ENCODE data around the gene C4BPA.

The C4BPA gene

DNA sequence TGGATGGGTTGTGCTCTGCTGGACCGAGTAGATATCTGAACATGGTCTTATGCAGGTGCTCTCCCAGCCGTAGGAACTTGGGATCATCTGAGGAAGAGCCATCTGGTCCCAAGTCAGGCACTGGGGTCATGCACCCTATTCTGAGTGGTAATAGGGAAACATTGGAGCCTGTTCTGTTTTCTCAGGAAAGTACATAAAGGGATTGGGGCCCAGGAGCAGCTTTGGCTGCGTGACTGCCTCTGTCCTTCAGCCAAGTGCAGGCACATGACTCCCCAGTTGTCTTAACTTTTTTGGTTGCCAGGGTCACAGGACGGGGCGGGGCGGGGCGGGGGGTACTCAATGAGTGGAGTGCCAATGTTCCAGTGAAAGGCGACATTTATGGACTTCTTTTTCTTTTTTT lies 39.5 kb upstream of the C4BPA start:
- H3K27ac ChIP-seq (ENCODE audit: low read length): no peak overlapping the region

DNA sequence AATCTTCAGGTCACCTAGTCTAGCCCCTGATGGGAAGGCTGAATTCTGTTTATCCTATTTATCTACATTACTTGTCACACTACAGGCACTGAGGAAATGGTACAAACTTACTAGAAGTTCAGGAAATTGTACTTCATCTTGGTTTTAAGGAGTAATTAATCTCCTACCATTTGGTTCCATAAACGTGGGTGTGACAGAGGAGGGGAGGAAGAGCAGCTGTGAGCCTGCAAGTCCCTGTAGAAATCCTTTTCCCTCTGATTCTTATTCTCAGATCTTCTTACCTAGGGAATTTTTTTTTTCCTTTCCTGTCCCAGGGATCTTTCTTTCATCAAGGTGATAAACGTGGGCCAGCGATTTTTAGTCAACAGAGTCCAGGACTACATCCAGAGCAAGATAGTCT lies 36.8 kb upstream of the C4BPA start:
- Histone ChIP-seq H3K27ac (ENCODE audit: low read length) (no peak overlapping the region), H3K36me3 (ENCODE audit: control insufficient read depth in 2 of 2, insufficient read depth in 2 of 2, low read length in 2 of 2) (peaks cover 18 to 43% of the 10 kb centered on the region in 2 donors), H3K4me3 (ENCODE audit: low read length in 2 of 2) (no peak overlapping the region)

More for the DNA sequence above, 39.5 kb upstream of the C4BPA start:
- Histone ChIP-seq H3K4me1 (ENCODE audit: control insufficient read depth, insufficient read depth, low read length) (no peaks in the 10 kb centered on the region), H3K36me3 (ENCODE audit: control insufficient read depth in 2 of 2, insufficient read depth in 2 of 2, low read length in 2 of 2) (peaks cover 21 to 37% of the 10 kb centered on the region in 2 donors), H3K27me3 (ENCODE audit: control insufficient read depth in 1 of 2, insufficient read depth in 2 of 2, low read length in 2 of 2) (no peaks in the 10 kb centered on the region), H3K9me3 (ENCODE audit: control insufficient read depth in 2 of 2, low read length in 2 of 2) (no peaks in the 10 kb centered on the region), H3K4me3 (ENCODE audit: low read length in 2 of 2) (no peak overlapping the region), H3K9ac (ENCODE audit: low read length in 2 of 2) (no peak overlapping the region)

DNA sequence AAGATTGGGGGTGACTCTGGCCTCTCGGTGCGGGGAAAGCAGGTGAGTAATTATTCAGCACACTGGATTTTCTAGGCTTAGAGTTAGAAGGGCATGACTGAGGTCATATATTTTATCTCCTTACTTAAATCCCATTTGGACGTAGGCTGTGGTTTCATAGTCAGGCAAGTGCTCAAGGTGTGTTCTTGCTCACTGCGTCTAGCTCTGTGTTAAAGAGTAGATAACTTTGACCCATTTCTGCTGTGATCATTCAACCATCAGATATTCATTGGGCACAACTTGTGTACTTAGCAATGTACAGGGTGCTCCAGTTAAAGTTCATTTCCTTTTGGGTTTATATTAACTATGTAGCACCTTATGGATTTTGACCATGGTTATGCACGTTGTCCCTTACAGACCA lies 36.4 kb upstream of the C4BPA start:
- no peaks in the 10 kb centered on the region for H3K27me3 ChIP-seq (ENCODE audit: control insufficient read depth in 1 of 2, insufficient read depth in 2 of 2, low read length in 2 of 2)
- no peak overlapping the region for H3K27ac ChIP-seq (ENCODE audit: low read length)
- H3K36me3 ChIP-seq (ENCODE audit: control insufficient read depth in 2 of 2, insufficient read depth in 2 of 2, low read length in 2 of 2): peaks cover 18 to 43% of the 10 kb centered on the region in 2 donors
- H3K4me3 ChIP-seq (ENCODE audit: low read length in 2 of 2): no peak overlapping the region
- H3K4me1 ChIP-seq (ENCODE audit: control insufficient read depth, insufficient read depth, low read length): no peaks in the 10 kb centered on the region
- H3K9me3 ChIP-seq (ENCODE audit: control insufficient read depth in 2 of 2, low read length in 2 of 2): no peaks in the 10 kb centered on the region
- H3K9ac ChIP-seq (ENCODE audit: low read length in 2 of 2): no peak overlapping the region

More for the DNA sequence above, 36.8 kb upstream of the C4BPA start:
- no peaks in the 10 kb centered on the region for H3K9me3 ChIP-seq (ENCODE audit: control insufficient read depth in 2 of 2, low read length in 2 of 2)
- no peak overlapping the region for H3K9ac ChIP-seq (ENCODE audit: low read length in 2 of 2)
- no peaks in the 10 kb centered on the region for H3K4me1 ChIP-seq (ENCODE audit: control insufficient read depth, insufficient read depth, low read length)
- no peaks in the 10 kb centered on the region for H3K27me3 ChIP-seq (ENCODE audit: control insufficient read depth in 1 of 2, insufficient read depth in 2 of 2, low read length in 2 of 2)

DNA sequence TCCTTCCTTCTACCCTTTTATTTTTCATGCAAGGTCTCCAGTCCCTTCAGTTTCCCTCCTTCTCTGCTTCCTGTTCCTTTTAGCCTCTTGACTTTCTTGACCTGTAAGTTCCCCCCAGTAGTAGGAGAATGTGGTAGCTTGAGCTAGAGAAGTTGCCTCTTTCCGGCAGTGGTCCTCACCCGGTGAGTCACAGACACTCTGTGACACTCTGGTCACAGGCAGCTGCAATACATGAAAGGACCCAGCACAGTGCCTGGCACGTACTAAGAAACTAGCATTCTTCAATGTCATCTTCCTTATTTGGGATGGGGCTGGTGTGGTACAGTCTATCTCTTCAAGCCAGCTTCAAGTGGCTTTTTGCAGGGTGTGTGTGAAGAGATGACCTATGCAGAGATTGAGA lies 35.0 kb upstream of the C4BPA start:
- Histone ChIP-seq H3K9ac (ENCODE audit: low read length in 2 of 2) (no peak overlapping the region), H3K27me3 (ENCODE audit: control insufficient read depth in 1 of 2, insufficient read depth in 2 of 2, low read length in 2 of 2) (no peaks in the 10 kb centered on the region), H3K36me3 (ENCODE audit: control insufficient read depth in 2 of 2, insufficient read depth in 2 of 2, low read length in 2 of 2) (peaks cover 5 to 34% of the 10 kb centered on the region in 2 donors), H3K9me3 (ENCODE audit: control insufficient read depth in 2 of 2, low read length in 2 of 2) (no peaks in the 10 kb centered on the region), H3K4me1 (ENCODE audit: control insufficient read depth, insufficient read depth, low read length) (no peaks in the 10 kb centered on the region), H3K27ac (ENCODE audit: low read length) (no peak overlapping the region), H3K4me3 (ENCODE audit: low read length in 2 of 2) (no peak overlapping the region)

DNA sequence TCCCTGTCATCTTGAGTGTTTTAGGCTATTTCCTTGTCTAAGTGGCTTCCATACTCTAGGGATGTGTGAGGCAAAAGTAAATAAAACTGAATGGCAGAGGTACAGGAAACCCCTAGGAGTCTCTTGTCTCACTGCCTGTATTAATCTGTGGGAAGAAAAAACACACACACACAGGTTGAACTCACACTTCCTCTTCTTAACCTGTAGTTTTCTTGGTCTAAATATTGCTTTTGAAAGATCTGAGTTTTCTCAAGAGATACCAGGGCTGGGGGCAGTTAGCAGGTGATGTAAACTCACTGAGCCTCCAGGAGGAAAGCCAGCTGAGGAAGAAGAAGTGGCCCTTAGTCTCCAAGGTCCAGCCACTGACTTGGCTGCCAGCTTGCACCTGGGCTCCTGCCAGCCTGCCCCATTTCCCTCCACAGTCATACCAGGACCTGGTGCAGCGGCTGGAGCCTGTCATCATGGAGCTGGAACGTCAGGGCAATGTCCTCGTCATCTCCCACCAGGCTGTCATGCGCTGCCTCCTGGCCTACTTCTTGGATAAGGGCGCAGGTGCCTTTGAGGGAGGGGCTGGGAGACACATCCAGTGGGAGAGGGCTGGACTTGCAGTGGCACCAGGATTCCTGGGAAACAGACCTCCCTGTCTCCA lies 34.1 kb upstream of the C4BPA start:
- Histone ChIP-seq H3K9ac (ENCODE audit: low read length in 2 of 2) (no peak overlapping the region), H3K4me3 (ENCODE audit: low read length in 2 of 2) (no peak overlapping the region), H3K27me3 (ENCODE audit: control insufficient read depth in 1 of 2, insufficient read depth in 2 of 2, low read length in 2 of 2) (no peaks in the 10 kb centered on the region), H3K36me3 (ENCODE audit: control insufficient read depth in 2 of 2, insufficient read depth in 2 of 2, low read length in 2 of 2) (peaks cover 4 to 34% of the 10 kb centered on the region in 2 donors), H3K27ac (ENCODE audit: low read length) (no peak overlapping the region), H3K4me1 (ENCODE audit: control insufficient read depth, insufficient read depth, low read length) (no peaks in the 10 kb centered on the region), H3K9me3 (ENCODE audit: control insufficient read depth in 2 of 2, low read length in 2 of 2) (no peaks in the 10 kb centered on the region)

DNA sequence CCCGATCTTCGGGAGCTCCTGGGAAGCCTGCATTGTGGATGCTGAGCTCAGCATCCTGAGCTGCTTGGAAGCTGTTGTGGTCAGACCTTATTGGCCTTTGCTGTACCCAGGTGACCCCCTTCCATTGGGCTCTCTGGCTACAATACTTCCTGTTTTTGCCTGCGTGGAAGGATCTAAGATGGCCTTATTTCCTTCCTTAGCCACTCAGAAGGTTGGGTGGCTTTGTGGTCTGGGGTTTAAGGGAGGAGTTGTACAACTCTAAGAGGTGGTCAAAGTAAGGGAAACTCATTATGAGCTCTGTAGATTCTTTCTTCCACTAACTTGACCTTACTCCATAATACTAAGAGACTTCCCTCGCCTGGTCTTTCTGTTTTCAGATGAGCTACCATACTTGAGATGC lies 33.2 kb upstream of the C4BPA start:
- H3K27me3 ChIP-seq (ENCODE audit: control insufficient read depth in 1 of 2, insufficient read depth in 2 of 2, low read length in 2 of 2): no peaks in the 10 kb centered on the region
- no peak overlapping the region for H3K4me3 ChIP-seq (ENCODE audit: low read length in 2 of 2)
- H3K36me3 ChIP-seq (ENCODE audit: control insufficient read depth in 2 of 2, insufficient read depth in 2 of 2, low read length in 2 of 2): peaks cover 4 to 34% of the 10 kb centered on the region in 2 donors
- H3K9me3 ChIP-seq (ENCODE audit: control insufficient read depth in 2 of 2, low read length in 2 of 2): no peaks in the 10 kb centered on the region
- no peak overlapping the region for H3K27ac ChIP-seq (ENCODE audit: low read length)
- H3K4me1 ChIP-seq (ENCODE audit: control insufficient read depth, insufficient read depth, low read length): no peaks in the 10 kb centered on the region
- no peak overlapping the region for H3K9ac ChIP-seq (ENCODE audit: low read length in 2 of 2)

DNA sequence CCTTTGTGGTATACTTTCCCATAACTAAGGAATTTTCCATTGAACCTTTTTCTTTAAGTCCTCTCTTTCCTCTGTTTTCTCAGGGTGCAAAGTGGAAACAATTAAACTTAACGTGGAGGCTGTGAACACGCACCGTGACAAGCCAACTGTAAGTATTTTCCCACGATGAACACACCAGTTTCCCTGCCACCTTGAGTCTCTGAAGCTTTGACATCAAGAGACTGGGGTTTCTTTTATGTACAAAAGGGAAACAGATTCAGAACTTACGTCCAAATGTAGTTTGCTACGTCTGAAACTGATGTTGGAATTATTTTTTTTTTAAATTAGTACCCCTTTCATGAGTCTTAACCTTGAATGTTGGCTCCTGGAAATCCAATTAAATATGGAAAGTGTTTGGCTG lies 32.6 kb upstream of the C4BPA start:
- no peaks in the 10 kb centered on the region for H3K27me3 ChIP-seq (ENCODE audit: control insufficient read depth in 1 of 2, insufficient read depth in 2 of 2, low read length in 2 of 2)
- H3K9ac ChIP-seq (ENCODE audit: low read length in 2 of 2): no peak overlapping the region
- H3K27ac ChIP-seq (ENCODE audit: low read length): no peak overlapping the region
- H3K9me3 ChIP-seq (ENCODE audit: control insufficient read depth in 2 of 2, low read length in 2 of 2): no peaks in the 10 kb centered on the region
- H3K36me3 ChIP-seq (ENCODE audit: control insufficient read depth in 2 of 2, insufficient read depth in 2 of 2, low read length in 2 of 2): peaks cover 4 to 34% of the 10 kb centered on the region in 2 donors
- no peaks in the 10 kb centered on the region for H3K4me1 ChIP-seq (ENCODE audit: control insufficient read depth, insufficient read depth, low read length)
- no peak overlapping the region for H3K4me3 ChIP-seq (ENCODE audit: low read length in 2 of 2)

DNA sequence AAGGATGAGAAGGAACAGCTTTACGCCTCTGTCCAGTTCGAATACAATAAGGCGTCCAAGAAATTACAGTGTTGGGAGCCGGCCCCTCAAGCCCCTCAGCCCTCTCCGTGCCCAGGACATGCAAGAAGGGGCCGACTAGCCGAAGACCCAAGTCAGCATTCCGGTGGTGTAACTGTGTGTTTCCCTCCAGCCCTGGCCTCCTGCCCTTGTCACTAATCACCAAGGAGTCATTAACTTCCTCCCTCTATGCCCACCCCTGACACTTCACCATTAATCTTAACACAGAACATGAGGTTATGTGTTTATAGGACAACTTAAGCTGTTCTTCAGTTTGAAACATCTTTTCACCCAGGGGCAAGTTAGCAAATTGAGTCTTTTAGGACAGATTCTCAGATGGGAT lies 31.8 kb upstream of the C4BPA start:
- H3K9ac ChIP-seq (ENCODE audit: low read length in 2 of 2): no peak overlapping the region
- H3K27ac ChIP-seq (ENCODE audit: low read length): no peak overlapping the region
- no peaks in the 10 kb centered on the region for H3K4me1 ChIP-seq (ENCODE audit: control insufficient read depth, insufficient read depth, low read length)
- no peaks in the 10 kb centered on the region for H3K27me3 ChIP-seq (ENCODE audit: control insufficient read depth in 1 of 2, insufficient read depth in 2 of 2, low read length in 2 of 2)
- H3K36me3 ChIP-seq (ENCODE audit: control insufficient read depth in 2 of 2, insufficient read depth in 2 of 2, low read length in 2 of 2): peaks cover 4 to 29% of the 10 kb centered on the region in 2 donors
- no peak overlapping the region for H3K4me3 ChIP-seq (ENCODE audit: low read length in 2 of 2)
- no peaks in the 10 kb centered on the region for H3K9me3 ChIP-seq (ENCODE audit: control insufficient read depth in 2 of 2, low read length in 2 of 2)

DNA sequence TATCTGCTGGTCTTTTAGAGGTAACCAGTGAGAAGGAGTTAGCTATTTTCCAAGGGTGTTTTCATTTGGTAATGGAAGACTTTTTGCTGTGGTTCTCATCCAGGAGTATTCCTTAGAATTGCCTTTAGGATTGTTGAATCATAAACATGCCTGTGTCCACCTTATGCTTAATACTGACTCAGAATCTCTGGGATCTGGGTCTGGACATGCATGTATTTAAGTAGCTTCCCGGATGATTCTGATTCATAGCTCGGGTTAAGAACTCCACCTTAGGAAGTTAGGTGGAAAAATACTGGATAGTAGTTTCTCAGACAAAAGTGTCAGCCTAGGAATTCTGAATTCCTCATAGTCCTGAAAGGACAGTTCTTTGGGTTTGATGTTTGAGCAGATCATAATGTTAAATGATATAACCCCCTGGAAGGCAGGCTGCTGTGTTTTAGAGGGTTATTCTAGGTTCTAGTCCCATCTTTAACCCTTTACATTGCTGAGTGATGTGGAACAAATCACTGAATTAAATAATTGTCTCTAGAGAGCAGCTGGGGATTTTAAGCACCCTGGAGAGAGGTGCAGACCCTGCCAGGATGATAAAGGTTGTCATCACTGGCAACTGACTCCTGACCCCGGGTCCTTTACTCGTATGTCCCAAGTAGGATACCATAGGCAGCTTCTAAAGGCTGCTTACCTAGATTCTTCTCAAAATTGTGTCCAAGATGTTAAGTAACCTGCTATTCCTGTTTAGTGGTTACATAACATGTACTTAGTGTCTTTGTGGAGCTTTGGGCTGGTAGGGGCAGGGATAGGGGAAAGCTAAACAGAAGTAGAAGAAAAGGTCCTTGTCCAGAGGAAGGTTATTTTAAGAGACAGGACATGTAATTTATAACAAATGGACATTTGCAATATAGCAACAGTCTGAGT lies 29.9 kb upstream of the C4BPA start:
- Histone ChIP-seq H3K27ac (ENCODE audit: low read length) (no peak overlapping the region), H3K9me3 (ENCODE audit: control insufficient read depth in 2 of 2, low read length in 2 of 2) (no peaks in the 10 kb centered on the region), H3K27me3 (ENCODE audit: control insufficient read depth in 1 of 2, insufficient read depth in 2 of 2, low read length in 2 of 2) (no peaks in the 10 kb centered on the region), H3K36me3 (ENCODE audit: control insufficient read depth in 2 of 2, insufficient read depth in 2 of 2, low read length in 2 of 2) (peaks cover 0 to 20% of the 10 kb centered on the region in 2 donors), H3K9ac (ENCODE audit: low read length in 2 of 2) (no peak overlapping the region), H3K4me3 (ENCODE audit: low read length in 2 of 2) (no peak overlapping the region), H3K4me1 (ENCODE audit: control insufficient read depth, insufficient read depth, low read length) (peaks cover 4% of the 10 kb centered on the region)

DNA sequence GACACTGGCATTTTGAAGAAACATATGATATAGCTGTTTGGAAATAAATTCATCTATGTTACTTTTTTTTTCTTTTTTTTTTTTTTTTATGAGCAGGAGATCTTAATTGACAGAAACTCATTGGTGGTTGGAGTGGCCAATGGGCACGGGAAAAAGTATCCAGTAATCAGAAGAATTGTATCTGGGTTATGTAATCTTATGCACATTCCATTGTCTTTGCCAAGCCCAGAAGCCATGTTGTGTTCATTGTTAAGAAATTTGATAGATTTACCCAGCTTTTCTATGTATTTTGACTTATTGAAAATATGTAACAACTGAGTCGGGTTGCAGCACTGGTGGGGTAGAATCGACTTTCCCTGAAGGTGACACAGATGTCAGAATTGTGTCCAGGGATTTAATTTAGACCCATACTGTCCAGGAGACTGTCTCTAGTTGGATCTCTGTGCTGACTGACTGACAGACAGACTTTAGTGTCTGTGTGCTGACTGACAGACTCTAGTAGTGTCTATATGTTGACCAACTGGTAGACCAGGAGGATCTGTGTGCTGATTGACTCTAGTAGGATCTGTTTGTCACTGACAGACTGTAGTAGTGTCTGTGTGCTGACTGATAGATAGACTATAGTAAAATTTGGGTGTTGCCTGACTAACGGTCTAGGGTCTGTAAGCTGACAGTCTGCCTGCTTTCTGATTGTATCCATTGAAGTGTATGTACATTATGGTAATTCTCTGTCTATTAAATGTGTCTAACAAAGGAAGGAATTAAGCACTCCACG lies 27.7 kb upstream of the C4BPA start:
- no peak overlapping the region for H3K9ac ChIP-seq (ENCODE audit: low read length in 2 of 2)
- H3K4me3 ChIP-seq (ENCODE audit: low read length in 2 of 2): no peak overlapping the region
- no peaks in the 10 kb centered on the region for H3K9me3 ChIP-seq (ENCODE audit: control insufficient read depth in 2 of 2, low read length in 2 of 2)
- H3K27me3 ChIP-seq (ENCODE audit: control insufficient read depth in 1 of 2, insufficient read depth in 2 of 2, low read length in 2 of 2): no peaks in the 10 kb centered on the region
- peaks cover 0 to 9% of the 10 kb centered on the region in 2 donors for H3K36me3 ChIP-seq (ENCODE audit: control insufficient read depth in 2 of 2, insufficient read depth in 2 of 2, low read length in 2 of 2)
- H3K4me1 ChIP-seq (ENCODE audit: control insufficient read depth, insufficient read depth, low read length): peaks cover 4% of the 10 kb centered on the region
- no peak overlapping the region for H3K27ac ChIP-seq (ENCODE audit: low read length)

All from stomach smooth muscle (tissue), 2 donors.